Astrocyte (in vitro differentiated cells and primary cell): ENCODE data around the gene OPA1. TPM values are rescaled to one million over a fixed set of nuclear protein-coding genes. Genes with fewer than 3 reads are reported as not detected.

Experiments used
- DNase-seq: peaks from one replicate; pipeline ENCODE4 v3.0.0-alpha.2; 2010; ENCODE audit warnings: low read depth
- FAIRE-seq: peaks from 2 replicates; lab custom pipeline; 2011; peaks lifted over from hg19 to GRCh38; lab: Jason Lieb, UNC
- H2AFZ ChIP-seq: 2 replicates; pipeline ENCODE4 v1.6.0; 2012; ENCODE audit warnings: low read depth, low read length, inconsistent platforms
- H3K27ac ChIP-seq: 2 replicates; pipeline ENCODE4 v1.5.1; 2011; ENCODE audit warnings: low read depth, low read length, inconsistent platforms
- H3K27me3 ChIP-seq: 2 replicates; pipeline ENCODE4 v1.6.0; 2011; ENCODE audit warnings: low read length, inconsistent platforms; ENCODE audit not compliant: insufficient read depth
- H3K36me3 ChIP-seq: 2 replicates; pipeline ENCODE4 v1.5.1; 2011; ENCODE audit warnings: low read length, inconsistent platforms; ENCODE audit not compliant: insufficient read depth
- H3K4me1 ChIP-seq: 2 replicates; pipeline ENCODE4 v1.5.1; 2011; ENCODE audit warnings: low read length, inconsistent platforms; ENCODE audit not compliant: insufficient read depth
- H3K4me2 ChIP-seq: 2 replicates; pipeline ENCODE4 v1.6.0; 2012; ENCODE audit warnings: low read length, inconsistent platforms
- H3K4me3 ChIP-seq: 2 replicates; pipeline ENCODE4 v1.5.1; 2011; ENCODE audit warnings: low read depth, mild to moderate bottlenecking, low read length, inconsistent platforms; ENCODE audit not compliant: insufficient read depth
- H3K79me2 ChIP-seq: 2 replicates; pipeline ENCODE4 v1.6.0; 2012; ENCODE audit warnings: mild to moderate bottlenecking, low read length, inconsistent platforms; ENCODE audit not compliant: insufficient read depth
- H3K9ac ChIP-seq: 2 replicates; pipeline ENCODE4 v1.6.0; 2012; ENCODE audit warnings: mild to moderate bottlenecking, low read length, inconsistent platforms
- H3K9me3 ChIP-seq: 2 replicates; pipeline ENCODE4 v1.5.1; 2012; ENCODE audit warnings: low read depth, mild to moderate bottlenecking, low read length, inconsistent platforms; ENCODE audit not compliant: insufficient read depth
- H4K20me1 ChIP-seq: 2 replicates; pipeline ENCODE4 v1.6.0; 2012; ENCODE audit warnings: low read length, inconsistent platforms; ENCODE audit not compliant: insufficient read depth
- H3K27ac Mint-ChIP-seq: one replicate; pipeline ENCODE4 v1.8.0; 2021; ENCODE audit warnings: mild to moderate bottlenecking, mixed read lengths; ENCODE audit not compliant: unreplicated experiment
- H3K27me3 Mint-ChIP-seq: one replicate; pipeline ENCODE4 v1.8.0; 2021; ENCODE audit warnings: low read depth, mixed read lengths; ENCODE audit not compliant: unreplicated experiment
- H3K36me3 Mint-ChIP-seq: one replicate; pipeline ENCODE4 v1.8.0; 2021; ENCODE audit warnings: low read depth, mixed read lengths; ENCODE audit not compliant: unreplicated experiment
- H3K4me1 Mint-ChIP-seq: one replicate; pipeline ENCODE4 v1.8.0; 2021; ENCODE audit warnings: low read depth, mixed read lengths; ENCODE audit not compliant: unreplicated experiment
- H3K4me3 Mint-ChIP-seq: one replicate; pipeline ENCODE4 v1.8.0; 2021; ENCODE audit warnings: mild to moderate bottlenecking, moderate library complexity, mixed read lengths; ENCODE audit not compliant: unreplicated experiment
- H3K9me3 Mint-ChIP-seq: one replicate; pipeline ENCODE4 v1.8.0; 2021; ENCODE audit warnings: mild to moderate bottlenecking, mixed read lengths; ENCODE audit not compliant: unreplicated experiment
- EZH2 ChIP-seq: IDR thresholded peaks from 2 replicates; pipeline ENCODE4 v1.6.1; 2012; ENCODE audit warnings: mild to moderate bottlenecking, low read length, inconsistent platforms; ENCODE audit not compliant: insufficient read depth
- total RNA-seq: library from RNA; stranded (reverse); gene quantifications from 2 replicates; pipeline ENCODE4 v1.2.1, GENCODE V29; 2021
- TF ChIP-seq, protein P1 (sequence below): IDR thresholded peaks from 2 replicates; pipeline ENCODE4 v1.5.1; 2011; ENCODE audit warnings: low read depth, mild to moderate bottlenecking, inconsistent platforms, low read length, moderate library complexity; ENCODE audit not compliant: insufficient read depth

Gene OPA1
- total RNA-seq, 1 donor from 2014 or later, result 61.8 TPM

DNA sequence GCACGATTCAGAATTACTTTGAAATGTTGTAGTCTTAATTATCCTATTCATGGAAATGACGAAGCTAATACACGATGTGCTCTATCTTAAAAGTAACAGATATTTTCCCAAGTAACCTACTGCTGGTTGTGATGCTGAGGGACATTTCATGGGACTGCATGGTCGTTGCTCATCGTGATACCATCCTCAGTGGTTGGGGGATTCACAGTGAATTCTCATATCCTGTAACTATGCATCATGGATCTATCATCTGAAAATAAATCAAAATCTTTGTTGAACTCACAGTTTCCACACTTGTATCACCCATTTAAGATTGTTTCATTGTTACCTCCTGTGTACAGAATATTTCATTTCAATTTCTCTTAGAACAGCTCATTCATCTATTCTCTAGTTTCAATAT lies 84.7 kb downstream of the OPA1 start:
- Histone ChIP-seq H4K20me1 (no peaks in the 10 kb centered on the region), H3K36me3 (peaks cover 4% of the 10 kb centered on the region), H3K4me3 (no peak overlapping the region), H3K27me3 (no peaks in the 10 kb centered on the region), H3K9ac (no peak overlapping the region), H2AFZ (no peak overlapping the region), H3K9me3 (no peaks in the 10 kb centered on the region), H3K79me2 (no peaks in the 10 kb centered on the region), H3K4me2 (no peak overlapping the region), H3K27ac (no peak overlapping the region), H3K4me1 (peaks cover 3% of the 10 kb centered on the region)
- Mint-ChIP-seq H3K9me3 (no peaks in the 10 kb centered on the region), H3K27me3 (no peaks in the 10 kb centered on the region), H3K4me1 (peaks cover 15% of the 10 kb centered on the region), H3K36me3 (peaks cover 14% of the 10 kb centered on the region), H3K27ac (no peak overlapping the region), H3K4me3 (no peak overlapping the region)
- DNase-seq (no peak), FAIRE-seq (no peak)
- TF ChIP-seq, protein P1, sequence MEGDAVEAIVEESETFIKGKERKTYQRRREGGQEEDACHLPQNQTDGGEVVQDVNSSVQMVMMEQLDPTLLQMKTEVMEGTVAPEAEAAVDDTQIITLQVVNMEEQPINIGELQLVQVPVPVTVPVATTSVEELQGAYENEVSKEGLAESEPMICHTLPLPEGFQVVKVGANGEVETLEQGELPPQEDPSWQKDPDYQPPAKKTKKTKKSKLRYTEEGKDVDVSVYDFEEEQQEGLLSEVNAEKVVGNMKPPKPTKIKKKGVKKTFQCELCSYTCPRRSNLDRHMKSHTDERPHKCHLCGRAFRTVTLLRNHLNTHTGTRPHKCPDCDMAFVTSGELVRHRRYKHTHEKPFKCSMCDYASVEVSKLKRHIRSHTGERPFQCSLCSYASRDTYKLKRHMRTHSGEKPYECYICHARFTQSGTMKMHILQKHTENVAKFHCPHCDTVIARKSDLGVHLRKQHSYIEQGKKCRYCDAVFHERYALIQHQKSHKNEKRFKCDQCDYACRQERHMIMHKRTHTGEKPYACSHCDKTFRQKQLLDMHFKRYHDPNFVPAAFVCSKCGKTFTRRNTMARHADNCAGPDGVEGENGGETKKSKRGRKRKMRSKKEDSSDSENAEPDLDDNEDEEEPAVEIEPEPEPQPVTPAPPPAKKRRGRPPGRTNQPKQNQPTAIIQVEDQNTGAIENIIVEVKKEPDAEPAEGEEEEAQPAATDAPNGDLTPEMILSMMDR, result no peak
- TF ChIP-seq EZH2, result no peak

GRCh38 chr3:193680220-193680619 lies 87.2 kb downstream of the OPA1 start:
- FAIRE-seq, result no peak
- TF ChIP-seq, protein P1, result no peak
- no peak for TF ChIP-seq EZH2
- H3K4me2 ChIP-seq, result no peak overlapping the region

GRCh38 chr3:193681631-193682030 lies 88.6 kb downstream of the OPA1 start:
- Histone ChIP-seq H3K79me2 (no peaks in the 10 kb centered on the region), H3K4me3 (no peak overlapping the region), H3K36me3 (peaks cover 4% of the 10 kb centered on the region), H4K20me1 (no peaks in the 10 kb centered on the region), H3K9ac (no peak overlapping the region), H3K4me2 (no peak overlapping the region), H3K9me3 (no peaks in the 10 kb centered on the region), H3K27ac (no peak overlapping the region), H3K27me3 (no peaks in the 10 kb centered on the region), H2AFZ (no peak overlapping the region), H3K4me1 (peaks cover 3% of the 10 kb centered on the region)
- Mint-ChIP-seq H3K9me3 (no peaks in the 10 kb centered on the region), H3K4me1 (peaks cover 10% of the 10 kb centered on the region), H3K27ac (no peak overlapping the region), H3K36me3 (peaks cover 8% of the 10 kb centered on the region), H3K27me3 (no peaks in the 10 kb centered on the region), H3K4me3 (no peak overlapping the region)
- TF ChIP-seq, protein P1, result no peak
- no peak for TF ChIP-seq EZH2
- FAIRE-seq (no peak), DNase-seq (no peak)

More at GRCh38 chr3:193680220-193680619, 87.2 kb downstream of the OPA1 start:
- no peak overlapping the region for H2AFZ ChIP-seq
- no peaks in the 10 kb centered on the region for H3K9me3 ChIP-seq
- H3K4me1 ChIP-seq, result peaks cover 3% of the 10 kb centered on the region
- H4K20me1 ChIP-seq, result no peaks in the 10 kb centered on the region
- no peaks in the 10 kb centered on the region for H3K9me3 Mint-ChIP-seq
- H3K36me3 ChIP-seq, result peaks cover 4% of the 10 kb centered on the region
- H3K9ac ChIP-seq, result no peak overlapping the region
- H3K4me3 ChIP-seq, result no peak overlapping the region
- H3K4me3 Mint-ChIP-seq, result no peak overlapping the region
- no peak overlapping the region for H3K27ac ChIP-seq
- no peak overlapping the region for H3K27ac Mint-ChIP-seq
- no peaks in the 10 kb centered on the region for H3K27me3 ChIP-seq
- no peaks in the 10 kb centered on the region for H3K27me3 Mint-ChIP-seq
- DNase-seq, result peak; percentile 54
- no peaks in the 10 kb centered on the region for H3K79me2 ChIP-seq
- peaks cover 11% of the 10 kb centered on the region for H3K36me3 Mint-ChIP-seq
- H3K4me1 Mint-ChIP-seq, result peaks cover 10% of the 10 kb centered on the region
